Stimulated activated CD8-positive, alpha-beta memory T cell treated with anti-CD3 and anti-CD28 coated beads, Interleukin-4, amount 100 ng/mL, for 1 hour (primary cell): Measurements from ENCODE around the gene INTS7.
"Not testable (repeated sequence)": the region's sequence is repeated elsewhere in the genome, so short reads cannot be mapped to it uniquely, and the experiment has no call there.

Experiments
- DNase-seq, 2 donors: peaks; one replicate each; pipeline ENCODE4 v3.0.0-alpha.2; 2020; ENCODE audit warnings: low read depth in 2 of 2, low spot score in 1 of 2

Gene INTS7

DNA sequence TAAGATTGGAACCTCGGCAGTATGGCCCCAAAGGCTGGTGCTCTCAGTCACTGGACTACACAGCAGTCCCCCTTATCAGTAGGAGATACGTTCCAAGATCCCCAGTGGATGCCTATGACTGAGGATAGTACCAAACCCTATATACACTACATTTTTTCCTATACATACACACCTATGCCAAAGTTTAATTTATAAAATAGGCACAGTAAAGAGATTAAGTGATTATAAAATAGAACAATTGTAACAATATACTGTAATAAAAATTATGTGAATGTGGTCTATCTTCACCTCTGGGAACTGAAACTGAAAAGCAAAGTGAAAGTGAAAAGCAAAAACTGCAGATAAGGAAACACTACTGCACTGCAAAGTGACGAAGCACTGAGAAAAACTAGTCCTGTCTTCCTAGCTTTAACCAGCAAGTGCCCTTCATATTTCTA, 96.8 kb downstream of the INTS7 start:
- DNase-seq = no peak

GRCh38 chr1:211937422-211937821, 97.9 kb downstream of the INTS7 start:
- DNase-seq = not testable (repeated sequence)

DNA sequence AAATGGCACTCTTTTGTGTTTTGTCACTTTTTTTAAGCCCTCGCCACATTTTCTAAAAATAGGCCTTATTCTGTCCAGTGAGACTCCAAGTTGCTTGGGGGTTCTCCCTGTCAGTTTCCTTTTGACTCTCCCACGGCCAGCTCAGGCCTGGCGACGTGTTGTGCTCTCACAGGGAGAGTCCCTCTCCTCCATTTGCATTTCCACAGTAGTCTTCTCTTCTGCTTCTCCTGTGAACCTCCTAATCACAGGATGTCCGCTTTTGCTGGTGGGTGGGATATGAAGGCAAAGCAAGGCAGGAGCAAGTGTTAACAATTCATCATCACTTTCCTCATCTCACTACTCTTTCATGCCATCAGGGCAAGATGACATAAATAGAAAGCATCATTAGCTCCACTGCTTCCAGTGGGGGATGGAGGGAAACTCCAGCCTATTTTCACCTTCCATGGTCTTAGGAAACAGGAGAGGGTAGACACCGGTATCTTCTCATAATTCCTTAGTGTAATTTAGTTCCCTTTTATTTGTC, 99.8 kb downstream of the INTS7 start:
- DNase-seq = no peak

- no peak for DNase-seq
These were observed 101.2 kb downstream of the INTS7 start for GRCh38 chr1:211933946-211934714.

DNA sequence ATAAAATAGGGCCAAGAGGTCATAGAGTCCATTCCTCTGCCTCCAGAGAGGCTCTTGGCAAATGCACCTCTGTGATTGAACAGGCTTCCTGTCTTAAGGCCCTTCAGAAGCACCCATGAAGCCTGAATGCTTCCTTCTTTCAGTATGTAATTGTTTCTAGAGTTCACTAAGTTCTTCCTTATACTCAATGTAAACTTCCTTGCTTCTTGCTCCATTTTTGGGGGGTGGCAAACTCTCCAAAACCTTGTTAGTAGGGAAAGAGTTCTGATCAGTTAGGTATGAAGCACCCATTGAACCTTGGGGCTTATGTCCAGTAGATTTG, 102.5 kb downstream of the INTS7 start:
- DNase-seq = no peak

DNA sequence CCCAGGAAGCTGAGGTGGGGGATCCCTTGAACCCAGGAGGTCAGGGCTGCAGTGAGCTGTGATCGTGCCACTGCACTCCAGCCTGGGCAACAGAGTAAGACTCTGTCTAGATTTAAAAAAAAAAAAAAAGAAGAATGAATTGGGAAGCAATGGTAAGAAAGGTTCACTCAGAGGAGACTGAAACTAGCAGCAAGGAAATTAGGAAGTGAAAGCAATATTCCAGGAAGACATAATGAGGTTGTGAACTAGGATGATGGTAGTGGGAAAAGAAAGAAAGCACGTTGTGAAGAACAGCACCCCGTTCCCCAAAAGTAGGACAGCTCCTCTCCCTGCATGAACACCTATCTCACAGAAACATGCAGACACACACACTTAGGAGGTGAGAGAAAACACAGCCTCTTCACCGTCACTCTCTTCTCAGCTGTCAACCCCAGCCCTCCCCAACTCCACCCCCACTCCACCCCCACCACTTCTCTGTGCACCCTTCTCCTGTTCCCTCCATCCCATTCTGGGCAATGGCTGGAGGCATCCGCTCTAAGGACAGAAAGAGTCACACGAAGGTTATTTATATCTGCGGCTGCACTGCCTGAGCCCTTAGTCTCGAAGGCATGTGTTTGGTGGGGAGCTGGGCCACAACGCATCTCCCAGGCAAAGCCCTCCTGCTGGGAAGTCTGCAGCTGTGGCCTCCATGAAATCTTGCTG, 103.0 kb downstream of the INTS7 start:
- no peak for DNase-seq

- DNase-seq = no peak
These were observed 105.7 kb downstream of the INTS7 start for GRCh38 chr1:211929683-211930082.

DNA sequence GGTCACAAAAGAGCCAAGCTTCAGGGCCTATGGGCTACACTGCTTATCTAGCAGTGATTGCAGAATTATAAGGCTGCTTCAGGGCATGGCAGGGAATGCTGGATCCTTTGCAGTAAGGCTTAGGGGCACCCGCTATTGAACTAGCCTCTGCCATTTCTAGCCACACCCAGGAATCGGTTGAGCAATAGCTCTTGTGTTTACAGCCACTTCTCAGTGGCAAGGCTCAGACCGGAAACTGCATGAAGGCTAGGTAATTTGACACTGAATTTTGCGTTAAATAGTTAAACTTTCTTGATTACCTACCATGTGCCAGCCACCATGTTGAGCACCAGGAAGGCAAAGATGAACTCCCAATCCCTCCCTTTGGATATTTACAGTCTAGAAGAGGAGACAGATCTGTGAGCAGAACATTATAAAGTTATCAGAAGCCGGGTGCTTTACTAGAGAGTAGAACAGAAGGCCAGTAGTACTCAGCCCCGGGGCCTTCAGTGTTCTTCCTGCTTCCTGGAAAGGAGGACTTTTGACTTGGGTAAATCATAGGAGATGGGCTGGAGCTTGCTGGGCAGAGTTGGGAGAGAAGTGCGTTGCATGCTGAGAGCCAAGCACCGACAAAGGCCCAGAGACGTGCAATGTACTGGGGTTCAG, 106.2 kb downstream of the INTS7 start:
- DNase-seq = no peak

DNA sequence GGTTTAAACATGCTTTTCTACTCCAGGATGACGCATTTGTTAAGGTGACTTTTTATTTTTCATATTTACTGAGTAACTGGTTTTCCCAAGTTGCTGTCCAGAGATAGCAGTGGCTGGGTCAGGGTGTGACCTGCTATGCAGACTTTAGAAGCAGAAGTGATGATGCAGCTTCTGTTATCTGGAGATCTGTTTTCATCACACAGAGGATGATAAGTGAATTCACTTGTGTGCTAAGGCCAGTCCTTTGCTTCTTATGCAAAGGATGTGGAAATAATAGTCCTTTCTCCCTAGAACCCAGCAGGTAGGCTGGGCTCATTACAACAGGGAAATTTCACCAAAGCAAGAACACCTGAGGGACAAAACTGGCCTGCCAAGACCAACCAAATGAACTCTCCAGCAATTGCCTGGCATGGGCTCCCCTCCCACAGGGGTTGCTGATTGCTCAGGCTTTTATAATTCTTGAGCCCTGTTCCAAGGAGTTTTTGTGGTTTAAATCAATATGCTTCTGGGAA, 107.0 kb downstream of the INTS7 start:
- DNase-seq = no peak

GRCh38 chr1:211925016-211925415, 110.3 kb downstream of the INTS7 start:
- no peak for DNase-seq

- DNase-seq = no peak
These were observed 111.1 kb downstream of the INTS7 start for GRCh38 chr1:211924256-211924655.

DNA sequence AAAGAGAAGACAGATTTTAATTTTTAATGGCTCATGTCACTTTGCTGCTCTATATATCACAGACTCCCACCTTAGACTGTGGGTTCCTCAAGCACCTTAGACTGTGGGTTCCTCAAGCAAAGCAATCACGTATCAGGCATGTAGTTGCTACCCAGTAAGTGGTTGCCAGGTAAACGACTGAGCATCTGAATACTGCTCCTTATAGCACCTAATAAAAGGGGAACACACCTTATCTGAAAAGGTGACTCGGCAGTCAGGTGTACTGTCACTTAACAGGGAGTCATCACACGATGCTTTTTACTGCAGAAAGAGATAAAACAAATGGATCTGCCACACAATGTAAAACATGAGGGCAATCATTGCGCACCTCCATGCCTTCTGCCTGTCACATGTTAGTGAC, 112.3 kb downstream of the INTS7 start:
- DNase-seq = no peak

- DNase-seq = no peak
These were observed 113.7 kb downstream of the INTS7 start for GRCh38 chr1:211921579-211922095.

- DNase-seq = no peak
These were observed 114.6 kb downstream of the INTS7 start for GRCh38 chr1:211920602-211921226.

DNA sequence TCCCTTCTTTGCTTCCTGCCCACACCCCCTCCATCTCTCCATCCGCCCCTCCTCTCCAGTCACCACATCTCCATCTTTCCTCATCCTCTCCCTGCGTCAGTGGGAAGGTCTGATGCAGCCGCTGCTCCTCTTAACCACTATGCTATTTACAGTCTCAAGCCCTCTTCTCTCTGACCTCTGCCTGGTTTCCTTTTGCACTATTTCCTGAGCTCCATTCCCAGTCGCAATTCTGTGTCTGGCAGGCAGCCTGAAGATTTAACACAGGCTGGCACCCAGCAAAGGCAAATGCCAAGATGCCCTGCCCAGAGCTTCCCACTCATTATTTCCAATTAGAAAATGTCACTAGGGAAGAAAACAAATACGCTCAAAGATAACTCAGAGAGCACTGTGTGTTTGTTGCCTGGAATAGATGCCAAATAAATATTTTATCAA, 115.2 kb downstream of the INTS7 start:
- DNase-seq = no peak

DNA sequence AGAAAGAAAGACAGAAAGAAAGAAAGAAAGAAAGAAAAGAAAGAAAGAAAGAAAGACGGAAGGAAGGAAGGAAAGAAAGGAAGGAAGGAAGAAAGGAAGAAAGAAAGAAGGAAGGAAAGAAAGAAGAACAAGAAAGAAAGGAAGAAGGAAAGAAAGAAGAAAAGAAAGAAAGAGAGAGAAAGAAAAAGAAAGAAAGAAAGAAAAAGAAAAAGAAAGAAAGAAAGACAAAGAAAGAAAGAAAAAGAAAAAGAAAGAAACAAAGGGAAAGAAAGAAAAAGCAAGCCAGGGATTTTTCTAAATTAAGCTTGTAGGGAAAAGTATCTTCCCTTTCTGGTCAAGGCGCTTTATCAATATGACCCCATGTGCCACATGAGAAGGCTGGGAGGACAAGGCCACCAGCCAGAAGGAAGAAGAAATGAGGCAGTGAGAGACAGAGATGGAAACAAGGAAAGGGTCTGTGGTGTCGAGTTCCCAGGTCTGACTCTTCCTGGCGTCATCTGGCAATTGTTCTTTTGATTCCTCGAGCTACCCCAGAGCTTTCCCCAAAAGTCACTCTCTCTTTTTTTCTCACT, 116.4 kb downstream of the INTS7 start:
- DNase-seq = no peak

GRCh38 chr1:211916458-211916857, 118.9 kb downstream of the INTS7 start:
- DNase-seq = not testable (repeated sequence)

DNA sequence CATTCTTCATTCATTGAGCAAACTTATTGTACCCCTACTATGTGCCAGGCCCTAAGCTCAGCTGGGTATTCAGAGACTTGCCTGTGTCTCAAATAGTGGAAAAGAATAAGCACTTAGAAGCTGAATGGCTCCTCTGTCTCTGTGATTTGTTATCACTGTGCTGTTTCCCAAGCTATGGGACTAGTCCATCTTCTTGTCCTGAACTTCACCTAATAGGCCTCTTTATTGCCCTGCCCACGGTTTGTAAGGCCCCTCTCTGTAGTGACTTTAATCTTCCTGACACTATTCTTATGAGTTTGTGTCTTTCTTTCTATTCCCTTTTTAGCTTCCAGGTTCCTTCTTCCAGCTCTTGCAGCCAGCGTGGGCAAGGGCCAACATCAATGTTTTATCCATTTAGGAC, 119.4 kb downstream of the INTS7 start:
- no peak for DNase-seq

- DNase-seq = no peak
These were observed 122.4 kb downstream of the INTS7 start for GRCh38 chr1:211912844-211913432.

GRCh38 chr1:211912038-211912437, 123.3 kb downstream of the INTS7 start:
- no peak for DNase-seq
